BJ (cell line): ENCODE results near the gene RASGRP3. TPM values are rescaled to one million over a fixed set of nuclear protein-coding genes. Genes with fewer than 3 reads are reported as not detected.

ENCODE experiments used
- CTCF ChIA-PET: fragments of 350-600 bp; formaldehyde crosslinking; extraction: SDS; loops from one replicate; lab custom pipeline; 2021; ENCODE audit warnings: antibody characterized with exemption, inconsistent platforms; lab: Yijun Ruan, JAX
- POLR2A ChIA-PET: fragments of 300-600 bp; sonication (Branson Sonifier 250); formaldehyde crosslinking; extraction: SDS; loops from one replicate; lab custom pipeline; 2021; ENCODE audit warnings: antibody characterized with exemption; lab: Charles Lee
- DNase-seq: peaks from one replicate; pipeline ENCODE4 v3.0.0-alpha.2; 2011; ENCODE audit warnings: low read depth
- H3K27me3 ChIP-seq: 2 replicates; pipeline ENCODE4 v1.6.0; 2011; ENCODE audit warnings: low read length; ENCODE audit not compliant: control insufficient read depth, insufficient read depth
- H3K36me3 ChIP-seq: 2 replicates; pipeline ENCODE4 v1.5.1; 2011; ENCODE audit warnings: low read length; ENCODE audit not compliant: control insufficient read depth, insufficient read depth
- H3K4me3 ChIP-seq: 2 replicates; pipeline ENCODE4 v1.5.1; 2011; ENCODE audit warnings: low read depth, mild to moderate bottlenecking, control low read depth, low read length
- polyA plus RNA-seq: library from polyadenylated mRNA; depleted of rRNA; stranded (reverse); fragments of >200 nt; gene quantifications from 2 replicates; pipeline ENCODE4 v1.2.3, GENCODE V29; 2011
- TF ChIP-seq, protein P1 (sequence below): IDR thresholded peaks from 2 replicates; pipeline ENCODE4 v1.5.1; 2011; ENCODE audit warnings: low read depth, mild to moderate bottlenecking, control low read depth, inconsistent platforms, low read length, moderate library complexity; ENCODE audit not compliant: insufficient read depth

Gene RASGRP3
- polyA plus RNA-seq, 1 experiment: 2.6 TPM

DNA sequence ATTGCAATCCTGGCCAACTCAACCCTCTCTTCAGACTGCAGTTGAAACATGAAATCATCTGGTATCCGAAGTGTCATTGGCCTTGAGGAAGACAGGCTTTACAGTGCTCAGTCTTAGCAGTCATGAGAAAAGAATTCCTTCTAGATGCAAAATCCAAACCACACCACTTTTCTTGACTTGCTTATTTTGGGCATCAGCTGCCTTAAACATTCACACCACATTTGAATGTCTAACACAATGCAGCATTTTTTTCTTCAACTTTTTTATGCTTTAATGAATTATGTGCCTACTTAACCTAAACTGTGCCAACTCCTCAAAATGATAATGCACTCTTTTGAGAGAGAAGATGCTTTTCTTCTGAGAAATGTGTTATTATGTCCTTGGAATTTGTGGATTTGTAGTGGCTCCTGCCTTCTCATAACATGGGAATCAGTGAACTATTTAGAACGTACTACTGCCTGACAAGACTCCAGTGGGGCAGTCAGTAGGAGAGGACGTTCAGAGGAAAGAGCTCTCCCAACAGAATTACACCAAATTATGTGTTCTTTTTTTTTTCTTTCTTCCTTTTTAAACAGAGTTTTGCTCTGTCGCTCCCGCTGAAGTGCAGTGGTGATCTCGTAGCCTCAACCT is 125.9 kb downstream of the RASGRP3 start:
- TF ChIP-seq, protein P1, sequence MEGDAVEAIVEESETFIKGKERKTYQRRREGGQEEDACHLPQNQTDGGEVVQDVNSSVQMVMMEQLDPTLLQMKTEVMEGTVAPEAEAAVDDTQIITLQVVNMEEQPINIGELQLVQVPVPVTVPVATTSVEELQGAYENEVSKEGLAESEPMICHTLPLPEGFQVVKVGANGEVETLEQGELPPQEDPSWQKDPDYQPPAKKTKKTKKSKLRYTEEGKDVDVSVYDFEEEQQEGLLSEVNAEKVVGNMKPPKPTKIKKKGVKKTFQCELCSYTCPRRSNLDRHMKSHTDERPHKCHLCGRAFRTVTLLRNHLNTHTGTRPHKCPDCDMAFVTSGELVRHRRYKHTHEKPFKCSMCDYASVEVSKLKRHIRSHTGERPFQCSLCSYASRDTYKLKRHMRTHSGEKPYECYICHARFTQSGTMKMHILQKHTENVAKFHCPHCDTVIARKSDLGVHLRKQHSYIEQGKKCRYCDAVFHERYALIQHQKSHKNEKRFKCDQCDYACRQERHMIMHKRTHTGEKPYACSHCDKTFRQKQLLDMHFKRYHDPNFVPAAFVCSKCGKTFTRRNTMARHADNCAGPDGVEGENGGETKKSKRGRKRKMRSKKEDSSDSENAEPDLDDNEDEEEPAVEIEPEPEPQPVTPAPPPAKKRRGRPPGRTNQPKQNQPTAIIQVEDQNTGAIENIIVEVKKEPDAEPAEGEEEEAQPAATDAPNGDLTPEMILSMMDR: no peak
- ChIA-PET CTCF (interaction anchor here (0.6 kb wide), 1 partner anchor 21 kb away, joined by 3 read pairs; no protein-coding TSS in a partner anchor), POLR2A (no interaction called here)
- H3K27me3 ChIP-seq: no peaks in the 10 kb centered on the region
- DNase-seq: no peak
- H3K36me3 ChIP-seq: no peaks in the 10 kb centered on the region
- no peak overlapping the region for H3K4me3 ChIP-seq

DNA sequence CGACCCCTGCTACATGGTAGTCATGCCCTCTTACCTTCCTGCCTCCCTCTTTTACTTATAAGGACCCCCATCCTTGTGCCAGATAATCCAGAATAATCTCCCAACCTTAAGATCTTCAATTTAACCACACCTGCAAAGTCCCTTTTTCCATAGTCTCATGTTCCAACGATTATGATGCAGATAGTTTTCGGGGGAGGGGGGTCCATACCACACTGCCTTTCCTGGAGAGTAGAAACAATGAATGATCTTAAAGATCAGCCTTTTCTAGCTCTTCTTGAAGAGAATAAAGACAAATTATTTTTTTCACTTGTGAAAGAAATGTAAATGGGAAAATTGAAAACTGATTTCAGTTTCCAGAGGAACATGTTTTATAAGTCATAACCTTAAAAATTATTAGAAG is 127.0 kb downstream of the RASGRP3 start:
- DNase-seq: no peak
- Histone ChIP-seq H3K4me3 (no peak overlapping the region), H3K27me3 (no peaks in the 10 kb centered on the region), H3K36me3 (no peaks in the 10 kb centered on the region)
- TF ChIP-seq, protein P1: no peak
- ChIA-PET CTCF (no interaction called here), POLR2A (no interaction called here)

DNA sequence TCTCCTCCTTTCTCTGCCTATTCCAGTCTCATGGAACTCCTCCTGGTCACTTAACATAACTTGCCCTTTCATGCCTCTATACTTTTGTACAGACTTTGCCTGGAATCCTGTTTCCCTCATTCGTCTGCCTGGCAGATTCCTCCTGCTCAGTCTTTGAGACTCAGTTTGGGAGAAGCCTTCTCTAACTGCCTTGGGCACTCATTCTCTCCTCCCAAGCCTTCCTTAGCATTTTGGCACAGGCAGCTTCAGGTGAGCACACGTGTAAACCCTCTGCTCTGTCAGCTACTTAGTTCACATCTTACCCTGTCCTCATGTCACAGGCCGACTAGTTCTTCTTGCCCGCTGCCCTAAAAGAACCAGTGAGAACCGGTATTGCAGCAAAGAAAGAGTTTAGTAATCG is 128.6 kb downstream of the RASGRP3 start:
- Histone ChIP-seq H3K27me3 (no peaks in the 10 kb centered on the region), H3K36me3 (no peaks in the 10 kb centered on the region), H3K4me3 (no peak overlapping the region)
- TF ChIP-seq, protein P1: no peak
- POLR2A ChIA-PET: no interaction called here
- DNase-seq: no peak
- CTCF ChIA-PET: no interaction called here

DNA sequence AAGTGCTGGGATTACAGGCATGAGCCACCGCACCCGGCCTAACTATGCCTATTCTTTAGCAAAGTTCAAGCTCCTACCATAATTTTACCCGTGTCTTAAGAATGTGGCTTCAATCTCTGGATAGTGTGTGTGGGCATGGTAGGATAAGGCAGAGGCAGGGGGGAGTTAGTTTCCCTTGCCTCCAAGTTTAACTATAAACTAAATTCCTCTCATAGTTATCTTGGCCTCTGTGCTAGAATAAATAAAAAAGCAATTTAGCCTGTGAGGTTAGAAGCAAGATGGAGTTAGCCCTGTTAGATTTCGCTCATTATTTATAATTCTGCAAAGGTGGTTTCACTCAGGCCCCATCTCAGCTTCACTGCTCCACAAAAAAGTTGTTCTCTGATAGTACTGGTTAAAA is 129.7 kb downstream of the RASGRP3 start:
- Histone ChIP-seq H3K36me3 (no peaks in the 10 kb centered on the region), H3K27me3 (no peaks in the 10 kb centered on the region), H3K4me3 (no peak overlapping the region)
- DNase-seq: no peak
- ChIA-PET CTCF (no interaction called here), POLR2A (no interaction called here)
- TF ChIP-seq, protein P1: no peak

DNA sequence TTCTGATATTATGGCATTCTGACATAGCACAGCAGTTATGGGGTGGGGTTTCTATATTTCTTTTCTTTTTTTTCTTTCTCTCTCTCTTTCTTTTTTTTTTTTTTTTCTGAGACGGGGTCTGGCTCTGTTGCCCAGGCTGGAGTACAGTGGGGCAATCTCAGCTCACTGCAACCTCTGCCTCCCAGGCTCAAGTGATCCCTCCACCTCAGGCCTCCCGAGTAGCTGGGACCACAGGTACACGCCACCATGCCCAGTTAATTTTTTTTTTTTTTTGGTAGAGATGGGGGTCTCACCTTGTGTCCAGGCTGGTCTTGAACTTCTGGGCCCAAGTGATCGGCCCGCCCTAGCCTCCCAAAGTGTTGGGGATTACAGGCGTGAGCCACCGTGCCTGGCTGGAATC is 130.2 kb downstream of the RASGRP3 start:
- Histone ChIP-seq H3K4me3 (no peak overlapping the region), H3K27me3 (no peaks in the 10 kb centered on the region), H3K36me3 (no peaks in the 10 kb centered on the region)
- POLR2A ChIA-PET: no interaction called here
- CTCF ChIA-PET: no interaction called here
- TF ChIP-seq, protein P1: no peak
- no peak for DNase-seq
